Activated CD4-positive, alpha-beta T cell treated with anti-CD3 and anti-CD28 coated beads for 36 hours (primary cell): ENCODE measurements around the gene DCP1A. TPM values are rescaled to one million over a fixed set of nuclear protein-coding genes. Genes with fewer than 3 reads are reported as not detected.

Source experiments
- ATAC-seq: fragments of 200-7000 bp; cut with Tn5 transposase; one replicate; pipeline ENCODE4 v1.10.0; 2021; ENCODE audit warnings: mild to moderate bottlenecking, moderate library complexity
- CTCF ChIA-PET: fragments of 350-600 bp; sonication (Branson Sonifier 250); formaldehyde crosslinking; loops from one replicate; lab custom pipeline; 2021; ENCODE audit warnings: antibody characterized with exemption; lab: Charles Lee
- POLR2A ChIA-PET: fragments of 350-600 bp; sonication (Branson Sonifier 250); formaldehyde crosslinking; loops from one replicate; lab custom pipeline; 2021; ENCODE audit warnings: antibody characterized with exemption, inconsistent platforms; lab: Charles Lee
- DNase-seq: peaks from one replicate; pipeline ENCODE4 v3.0.0-alpha.2; 2020
- H3K27ac Mint-ChIP-seq: one replicate; pipeline ENCODE4 v1.8.0; 2021; ENCODE audit warnings: mixed read lengths
- H3K27me3 Mint-ChIP-seq: one replicate; pipeline ENCODE4 v1.8.0; 2021; ENCODE audit warnings: mixed read lengths
- H3K36me3 Mint-ChIP-seq: one replicate; pipeline ENCODE4 v1.8.0; 2021; ENCODE audit warnings: low read depth, mixed read lengths
- H3K4me1 Mint-ChIP-seq: one replicate; pipeline ENCODE4 v1.8.0; 2021; ENCODE audit warnings: mixed read lengths
- H3K4me3 Mint-ChIP-seq: one replicate; pipeline ENCODE4 v1.8.0; 2021; ENCODE audit warnings: mild to moderate bottlenecking, moderate library complexity, mixed read lengths
- H3K9me3 Mint-ChIP-seq: one replicate; pipeline ENCODE4 v1.8.0; 2021; ENCODE audit warnings: low read depth, mixed read lengths
- intact Hi-C, 2 experiments: fragments of 100-400 bp; cut with DNase I in 1 of 2; cut with micrococcal nuclease in 1 of 2; formaldehyde crosslinking; loops; one replicate each; pipeline versions ENCODE4 v1.14.2 to v1.15.1; 2022 to 2024; cut with DNase I, micrococcal nuclease
- total RNA-seq, 2 experiments: library from RNA; stranded (reverse); gene quantifications; one replicate each; pipeline ENCODE4 v1.2.3, GENCODE V29; 2021

DCP1A gene
- total RNA-seq, 2 experiments from 2014 or later, result 33.4 to 41.9 TPM

- ChIA-PET POLR2A (interaction anchor here (0.6 kb wide), 1 partner anchor 40 kb away, joined by 3 read pairs; no protein-coding TSS in a partner anchor), CTCF (interaction anchor here (0.7 to 1.2 kb wide), 2 partner anchors 24 to 29 kb away, joined by 3 read pairs; no protein-coding TSS in a partner anchor)
- no peak for DNase-seq
- ATAC-seq, result no peak
- intact Hi-C loops, result no loop called here
- Mint-ChIP-seq H3K27ac (no peak overlapping the region), H3K9me3 (no peaks in the 10 kb centered on the region), H3K27me3 (no peaks in the 10 kb centered on the region), H3K4me3 (no peak overlapping the region), H3K4me1 (no peaks in the 10 kb centered on the region), H3K36me3 (peaks cover 34% of the 10 kb centered on the region)
Observed at GRCh38 chr3:53235545-53235944, 111.8 kb downstream of the DCP1A start.

DNA sequence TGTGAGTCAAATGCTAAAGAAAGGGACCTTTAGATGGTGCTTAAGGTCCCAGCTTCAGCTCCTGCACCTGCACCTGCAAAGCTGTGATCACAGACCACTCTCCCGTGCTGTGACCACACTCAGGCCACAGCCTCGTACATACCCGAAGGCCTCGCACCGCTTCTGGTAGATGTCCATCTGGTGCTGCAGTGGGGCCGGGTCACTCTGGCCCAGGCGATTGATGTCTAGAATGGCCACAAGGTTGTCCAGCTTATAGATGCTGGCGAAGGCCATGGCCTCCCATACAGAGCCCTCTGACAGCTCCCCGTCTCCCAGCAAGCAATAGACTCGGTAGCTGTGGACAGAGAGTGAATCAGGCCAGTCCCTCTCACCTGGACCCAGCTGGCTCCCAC is 112.5 kb downstream of the DCP1A start:
- ATAC-seq, result no peak
- H3K36me3 Mint-ChIP-seq, result peaks cover 35% of the 10 kb centered on the region
- no peak for DNase-seq
- intact Hi-C loops, result no loop called here
- POLR2A ChIA-PET, result interaction anchor here (0.5 to 0.6 kb wide), 2 partner anchors 41 to 70 kb away, joined by 3 to 4 read pairs; no protein-coding TSS in a partner anchor
- H3K4me3 Mint-ChIP-seq, result no peak overlapping the region
- H3K9me3 Mint-ChIP-seq, result no peaks in the 10 kb centered on the region
- H3K27me3 Mint-ChIP-seq, result no peaks in the 10 kb centered on the region
- CTCF ChIA-PET, result interaction anchor here (0.7 to 1.2 kb wide), 2 partner anchors 25 to 28 kb away, joined by 3 read pairs; no protein-coding TSS in a partner anchor
- H3K27ac Mint-ChIP-seq, result no peak overlapping the region
- H3K4me1 Mint-ChIP-seq, result no peaks in the 10 kb centered on the region

GRCh38 chr3:53234130-53234840 is 113.1 kb downstream of the DCP1A start:
- no peaks in the 10 kb centered on the region for H3K9me3 Mint-ChIP-seq
- H3K27me3 Mint-ChIP-seq, result no peaks in the 10 kb centered on the region
- intact Hi-C loops, result no loop called here
- POLR2A ChIA-PET, result no interaction called here
- DNase-seq (no peak), ATAC-seq (no peak)
- H3K36me3 Mint-ChIP-seq, result peaks cover 30% of the 10 kb centered on the region
- CTCF ChIA-PET, result no interaction called here
- H3K4me1 Mint-ChIP-seq, result no peaks in the 10 kb centered on the region
- no peak overlapping the region for H3K4me3 Mint-ChIP-seq
- H3K27ac Mint-ChIP-seq, result no peak overlapping the region

Other genes starting within 250 kb of the DCP1A start
- 10 to 100 TPM; 39.8 to 49.0 TPM for gene RFT1, start 217.1 kb downstream of the DCP1A start, total RNA-seq
- gene PRKCD, start 186.3 kb downstream of the DCP1A start, total RNA-seq, result 10 to 100 TPM; 22.0 to 26.5 TPM
- 100 to 1,000 TPM; 320 to 418 TPM for gene TKT, start 91.5 kb downstream of the DCP1A start, total RNA-seq
- under 1 TPM; 0.21 to 0.33 TPM for gene CACNA1D, start 147.1 kb upstream of the DCP1A start, total RNA-seq